Fibroblast of lung (primary cell): ENCODE data around the gene LRP1. TPM values are rescaled to one million over a fixed set of nuclear protein-coding genes. Genes with fewer than 3 reads are reported as not detected.

ENCODE experiments used
- DNase-seq, 2 donors: peaks; one replicate each; pipeline versions ENCODE4 v3.0.0 to v3.0.0-alpha.2; 2010; ENCODE audit warnings: low read depth in 2 of 2
- H2AFZ ChIP-seq: 2 replicates; pipeline ENCODE4 v1.5.1; 2012; ENCODE audit warnings: low read length, control low read depth, inconsistent platforms
- H3K27ac ChIP-seq: 2 replicates; pipeline ENCODE4 v1.5.1; 2011; ENCODE audit warnings: low read length, control low read depth; ENCODE audit not compliant: insufficient read depth
- H3K27me3 ChIP-seq: 2 replicates; pipeline ENCODE4 v1.5.1; 2011; ENCODE audit warnings: mild to moderate bottlenecking, low read length; ENCODE audit not compliant: control insufficient read depth, insufficient read depth
- H3K36me3 ChIP-seq: 2 replicates; pipeline ENCODE4 v1.5.1; 2011; ENCODE audit warnings: low read length; ENCODE audit not compliant: control insufficient read depth, insufficient read depth
- H3K4me1 ChIP-seq: 2 replicates; pipeline ENCODE4 v1.5.1; 2011; ENCODE audit warnings: low read length; ENCODE audit not compliant: control insufficient read depth, insufficient read depth; ENCODE audit errors: extremely low read depth
- H3K4me2 ChIP-seq: 2 replicates; pipeline ENCODE4 v1.5.1; 2011; ENCODE audit warnings: low read length, control low read depth; ENCODE audit not compliant: insufficient read depth; ENCODE audit errors: extremely low read depth
- H3K4me3 ChIP-seq, 4 experiments: fragments of 200-600 bp in 1 of 4; sonication (generic) in 1 of 4; replicated peaks in 1 of 4; 2 replicates each; pipeline ENCODE4 v1.5.1; 2011 to 2016; ENCODE audit warnings: low read length in 4 of 4, low read depth in 3 of 4, mild to moderate bottlenecking in 3 of 4, control low read depth in 2 of 4, inconsistent platforms in 1 of 4, mixed read lengths in 1 of 4; ENCODE audit not compliant: insufficient read depth in 1 of 4; ENCODE audit errors: control extremely low read depth in 1 of 4
- H3K79me2 ChIP-seq: 2 replicates; pipeline ENCODE4 v1.5.1; 2012; ENCODE audit warnings: mild to moderate bottlenecking, low read length, inconsistent platforms; ENCODE audit not compliant: control insufficient read depth, insufficient read depth
- H3K9ac ChIP-seq: 2 replicates; pipeline ENCODE4 v1.5.1; 2011; ENCODE audit warnings: mild to moderate bottlenecking, low read length, control low read depth; ENCODE audit not compliant: insufficient read depth
- H3K9me3 ChIP-seq: 2 replicates; pipeline ENCODE4 v1.5.1; 2012; ENCODE audit warnings: low read depth, low read length; ENCODE audit not compliant: control insufficient read depth, insufficient read depth
- H4K20me1 ChIP-seq: 2 replicates; pipeline ENCODE4 v1.5.1; 2011; ENCODE audit warnings: low read length; ENCODE audit not compliant: control insufficient read depth, insufficient read depth; ENCODE audit errors: extremely low read depth
- EZH2 ChIP-seq: IDR thresholded peaks from 2 replicates; pipeline ENCODE4 v1.5.1; 2012; ENCODE audit warnings: low read length, control low read depth, mild to moderate bottlenecking; ENCODE audit errors: missing control alignments
- polyA plus RNA-seq, 2 donors: library from polyadenylated mRNA; depleted of rRNA in 1 of 2; stranded (reverse) in 1 of 2; unstranded in 1 of 2; fragments of >200 nt; gene quantifications; 2 replicates each; pipeline ENCODE4 v1.2.1, GENCODE V29; 2011 to 2012; ENCODE audit warnings: missing spikeins in 1 of 2
- total RNA-seq: library from RNA; depleted of rRNA; stranded (reverse); fragments of >200 nt; gene quantifications from 2 replicates; pipeline ENCODE4 v1.2.1, GENCODE V29; 2014
- TF ChIP-seq, protein P1 (sequence below), 2 donors: IDR thresholded peaks in 1 of 2; conservative IDR thresholded peaks in 1 of 2; 1 replicate in 1 of 2; 2 replicates in 1 of 2; pipeline ENCODE4 v1.5.1; 2011 to 2012; ENCODE audit warnings: low read length in 2 of 2, control low read depth in 1 of 2, inconsistent platforms in 1 of 2, low read depth in 1 of 2, mild to moderate bottlenecking in 1 of 2

Gene LRP1
- total and polyA plus RNA-seq, 2 donors (not counting 1 experiment from before 2014, with no cell fraction given), result 92.2 to 464 TPM

DNA sequence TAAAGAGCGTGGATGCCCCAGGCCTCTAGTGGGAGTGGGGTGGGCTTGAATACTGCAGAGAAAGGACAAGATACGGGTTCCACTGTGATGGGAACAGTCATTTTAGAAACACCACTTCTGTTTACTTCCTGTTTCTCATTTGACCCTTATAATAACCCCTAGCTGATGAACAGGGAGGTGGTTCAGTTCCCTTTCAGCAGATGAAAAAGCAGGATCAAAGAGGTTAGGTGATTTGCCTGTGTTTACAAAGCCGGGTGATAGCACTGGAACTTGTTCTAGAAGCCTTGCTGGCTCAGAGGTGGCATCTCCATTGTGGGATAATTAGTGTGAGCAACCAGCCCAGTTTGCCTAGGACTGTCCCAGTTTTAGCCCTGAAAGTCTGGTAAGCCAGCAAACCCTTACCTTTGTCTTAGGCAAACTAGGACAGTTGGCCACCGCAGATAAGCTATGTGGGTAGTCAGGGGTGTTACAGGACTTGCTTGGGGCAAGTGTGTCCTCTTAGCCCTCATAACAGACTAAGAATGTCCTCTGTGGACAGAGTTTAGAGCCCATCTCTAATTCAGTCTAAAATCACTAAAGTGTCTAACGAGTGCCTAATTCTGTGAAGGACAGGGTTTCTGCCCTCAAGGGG lies 26.6 kb downstream of the LRP1 start:
- Histone ChIP-seq H3K27ac (no peak overlapping the region), H3K4me2 (no peak overlapping the region), H3K4me1 (peaks cover 30% of the 10 kb centered on the region), H3K36me3 (peaks cover 57% of the 10 kb centered on the region), H3K79me2 (peaks cover 31% of the 10 kb centered on the region), H4K20me1 (no peaks in the 10 kb centered on the region), H3K4me3 (no peak overlapping the region), H3K9me3 (no peaks in the 10 kb centered on the region), H2AFZ (no peak overlapping the region), H3K9ac (no peak overlapping the region), H3K27me3 (no peaks in the 10 kb centered on the region)
- no peak for DNase-seq
- TF ChIP-seq, protein P1, sequence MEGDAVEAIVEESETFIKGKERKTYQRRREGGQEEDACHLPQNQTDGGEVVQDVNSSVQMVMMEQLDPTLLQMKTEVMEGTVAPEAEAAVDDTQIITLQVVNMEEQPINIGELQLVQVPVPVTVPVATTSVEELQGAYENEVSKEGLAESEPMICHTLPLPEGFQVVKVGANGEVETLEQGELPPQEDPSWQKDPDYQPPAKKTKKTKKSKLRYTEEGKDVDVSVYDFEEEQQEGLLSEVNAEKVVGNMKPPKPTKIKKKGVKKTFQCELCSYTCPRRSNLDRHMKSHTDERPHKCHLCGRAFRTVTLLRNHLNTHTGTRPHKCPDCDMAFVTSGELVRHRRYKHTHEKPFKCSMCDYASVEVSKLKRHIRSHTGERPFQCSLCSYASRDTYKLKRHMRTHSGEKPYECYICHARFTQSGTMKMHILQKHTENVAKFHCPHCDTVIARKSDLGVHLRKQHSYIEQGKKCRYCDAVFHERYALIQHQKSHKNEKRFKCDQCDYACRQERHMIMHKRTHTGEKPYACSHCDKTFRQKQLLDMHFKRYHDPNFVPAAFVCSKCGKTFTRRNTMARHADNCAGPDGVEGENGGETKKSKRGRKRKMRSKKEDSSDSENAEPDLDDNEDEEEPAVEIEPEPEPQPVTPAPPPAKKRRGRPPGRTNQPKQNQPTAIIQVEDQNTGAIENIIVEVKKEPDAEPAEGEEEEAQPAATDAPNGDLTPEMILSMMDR (conservative IDR thresholded peaks at IDR 0.05 in 1 of 2, IDR thresholded peaks at IDR 0.05 in 1 of 2; ENCODE audit: low read depth in 1 of 2, low read length in 2 of 2), result no peak
- no peak for TF ChIP-seq EZH2

DNA sequence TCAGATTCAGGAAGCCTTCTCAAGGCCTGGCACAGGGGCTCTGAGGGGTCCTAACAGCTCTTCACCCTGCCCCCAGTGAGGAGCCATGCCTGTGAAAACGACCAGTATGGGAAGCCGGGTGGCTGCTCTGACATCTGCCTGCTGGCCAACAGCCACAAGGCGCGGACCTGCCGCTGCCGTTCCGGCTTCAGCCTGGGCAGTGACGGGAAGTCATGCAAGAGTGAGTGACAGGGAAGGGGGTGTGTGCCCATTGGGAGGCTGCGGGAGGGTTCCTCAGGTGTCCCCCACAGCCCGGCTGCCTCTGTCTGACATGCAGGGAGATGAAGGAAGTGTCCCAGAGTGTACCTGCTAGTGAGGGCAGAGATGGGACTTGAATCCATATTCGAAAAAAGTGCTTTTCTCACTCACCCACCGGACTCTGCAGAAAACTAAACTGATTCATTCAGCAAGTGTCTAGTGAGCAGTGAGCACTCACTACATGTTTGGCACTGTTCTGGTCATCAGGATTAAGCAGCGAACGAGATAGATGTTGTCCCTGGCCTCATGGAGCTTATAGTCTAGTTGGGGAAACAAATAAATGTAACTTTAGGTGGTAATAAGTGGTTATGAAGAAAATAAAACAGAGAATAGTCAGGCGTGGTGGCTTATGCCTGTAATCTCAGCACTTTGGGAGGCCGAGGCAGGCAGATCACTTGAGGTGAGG lies 28.6 kb downstream of the LRP1 start:
- Histone ChIP-seq H4K20me1 (no peaks in the 10 kb centered on the region), H3K9ac (no peak overlapping the region), H3K9me3 (no peaks in the 10 kb centered on the region), H2AFZ (no peak overlapping the region), H3K4me3 (no peak overlapping the region), H3K27ac (no peak overlapping the region), H3K4me2 (no peak overlapping the region), H3K4me1 (peaks cover 16% of the 10 kb centered on the region), H3K36me3 (peaks cover 64% of the 10 kb centered on the region), H3K27me3 (no peaks in the 10 kb centered on the region), H3K79me2 (peaks cover 22% of the 10 kb centered on the region)
- DNase-seq, result no peak
- TF ChIP-seq EZH2, result no peak
- TF ChIP-seq, protein P1 (conservative IDR thresholded peaks at IDR 0.05 in 1 of 2, IDR thresholded peaks at IDR 0.05 in 1 of 2; ENCODE audit: low read depth in 1 of 2, low read length in 2 of 2), result no peak

DNA sequence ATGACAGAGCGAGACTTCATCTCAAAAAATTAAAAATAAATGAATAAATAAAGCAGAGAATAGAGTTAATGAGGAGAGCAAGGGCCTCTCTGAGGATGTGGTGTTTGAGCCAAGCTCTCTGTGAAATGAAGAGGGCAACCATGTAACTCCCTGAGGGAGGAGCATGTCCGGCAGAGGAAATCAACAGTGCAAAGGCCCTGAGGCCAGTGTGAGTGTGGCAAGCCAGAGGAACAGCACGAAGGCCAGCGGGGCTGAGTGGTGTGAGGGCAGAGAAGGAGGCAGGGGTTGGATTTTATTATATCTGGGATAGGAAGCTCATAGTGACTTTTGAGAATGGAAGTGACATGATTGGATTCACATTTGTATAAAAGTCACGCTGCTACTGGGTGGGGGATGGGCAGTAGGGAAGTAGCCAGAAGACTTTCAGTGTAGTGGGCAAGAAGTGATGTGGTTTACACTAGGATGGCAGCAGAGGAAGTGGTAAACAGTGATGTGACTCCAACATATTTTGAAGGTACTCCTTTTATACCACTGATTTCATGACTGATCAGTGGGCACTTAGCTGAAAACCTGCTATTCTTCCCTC lies 29.4 kb downstream of the LRP1 start:
- Histone ChIP-seq H3K4me1 (peaks cover 7% of the 10 kb centered on the region), H3K79me2 (peaks cover 20% of the 10 kb centered on the region), H3K27me3 (no peaks in the 10 kb centered on the region), H3K27ac (no peak overlapping the region), H3K4me2 (no peak overlapping the region), H3K4me3 (no peak overlapping the region), H3K36me3 (peaks cover 70% of the 10 kb centered on the region), H3K9me3 (no peaks in the 10 kb centered on the region), H4K20me1 (no peaks in the 10 kb centered on the region), H3K9ac (no peak overlapping the region), H2AFZ (no peak overlapping the region)
- no peak for TF ChIP-seq EZH2
- TF ChIP-seq, protein P1 (conservative IDR thresholded peaks at IDR 0.05 in 1 of 2, IDR thresholded peaks at IDR 0.05 in 1 of 2; ENCODE audit: low read depth in 1 of 2, low read length in 2 of 2), result no peak
- no peak for DNase-seq
